Measurements from ENCODE around the gene CXCL9. TPM values are rescaled to one million over a fixed set of nuclear protein-coding genes. Genes with fewer than 3 reads are reported as not detected.

CXCL9 gene
- polyA plus RNA-seq, 1 donor (not counting 4 experiments of a cell fraction or from before 2014, with no cell fraction given) = 0.04 TPM

GRCh38 chr4:76023389-76023788, 16.1 kb upstream of the CXCL9 start, which contains the start of gene CXCL10:
Gene CXCL10 (minus strand): TSS chr4:76023497. CDS start chr4:76023431, 66 bp downstream.
- FAIRE-seq (no peak), DNase-seq (ENCODE audit: low read depth, low spot score) (no peak)
- no peak within 1 kb of the TSS for H3K27ac ChIP-seq (ENCODE audit: control insufficient read depth, insufficient read depth, low read length)
- dilution Hi-C loops (cut with MboI; ENCODE audit: extremely low pct_ligation_motif_present, low sequenced_read_pairs) = no loop called here
- H2AFZ ChIP-seq (ENCODE audit: control insufficient read depth, low read length) = no peak within 1 kb of the TSS
- no peak for TF ChIP-seq EZH2 (IDR thresholded peaks at IDR 0.05; ENCODE audit: low read length)
- no peak for TF ChIP-seq CTCF (optimal IDR thresholded peaks at IDR 0.05 in 1 of 3, IDR thresholded peaks at IDR 0.05 in 1 of 3, conservative IDR thresholded peaks at IDR 0.05 in 1 of 3; ENCODE audit: extremely low read depth in 1 of 3, insufficient read depth in 2 of 3, low read length in 3 of 3)
- no peaks in the 10 kb centered on the region for H3K9me3 ChIP-seq (ENCODE audit: control insufficient read depth, low read depth, low read length)
- H3K27me3 ChIP-seq (ENCODE audit: control insufficient read depth, extremely low read depth, insufficient read depth, low read length) = no peaks in the 10 kb centered on the region
- no peaks in the 10 kb centered on the region for H3K36me3 ChIP-seq (ENCODE audit: control insufficient read depth in 2 of 2, extremely low read depth in 1 of 2, insufficient read depth in 2 of 2, low read length in 2 of 2)
- no peak within 1 kb of the TSS for H3K9ac ChIP-seq (ENCODE audit: control insufficient read depth, extremely low read depth, insufficient read depth, low read length)
- H3K9me1 ChIP-seq (ENCODE audit: control insufficient read depth, extremely low read depth, insufficient read depth, low read length) = no peaks in the 10 kb centered on the region
- H3K4me1 ChIP-seq (ENCODE audit: control insufficient read depth, extremely low read depth, insufficient read depth, low read length) = peaks cover 3% of the 10 kb centered on the region
- no peak within 1 kb of the TSS for H3K4me2 ChIP-seq (ENCODE audit: control insufficient read depth, extremely low read depth, insufficient read depth, low read depth, low read length)
- no peaks in the 10 kb centered on the region for H3K79me2 ChIP-seq (ENCODE audit: control insufficient read depth, insufficient read depth, low read length)
- H4K20me1 ChIP-seq (ENCODE audit: control insufficient read depth, extremely low read depth, insufficient read depth, low read length) = no peaks in the 10 kb centered on the region
- no peak within 1 kb of the TSS for H3K4me3 ChIP-seq (ENCODE audit: control insufficient read depth in 2 of 3, extremely low read depth in 1 of 3, insufficient read depth in 2 of 3, low read depth in 1 of 3, low read length in 3 of 3)

GRCh38 chr4:76022677-76023076, 15.4 kb upstream of the CXCL9 start:
- H3K4me1 ChIP-seq (ENCODE audit: control insufficient read depth, extremely low read depth, insufficient read depth, low read length) = no peaks in the 10 kb centered on the region
- TF ChIP-seq EZH2 (IDR thresholded peaks at IDR 0.05; ENCODE audit: low read length) = no peak
- no peak for TF ChIP-seq CTCF (optimal IDR thresholded peaks at IDR 0.05 in 1 of 3, IDR thresholded peaks at IDR 0.05 in 1 of 3, conservative IDR thresholded peaks at IDR 0.05 in 1 of 3; ENCODE audit: extremely low read depth in 1 of 3, insufficient read depth in 2 of 3, low read length in 3 of 3)
- no peaks in the 10 kb centered on the region for H3K36me3 ChIP-seq (ENCODE audit: control insufficient read depth in 2 of 2, extremely low read depth in 1 of 2, insufficient read depth in 2 of 2, low read length in 2 of 2)
- no peaks in the 10 kb centered on the region for H3K9me1 ChIP-seq (ENCODE audit: control insufficient read depth, extremely low read depth, insufficient read depth, low read length)
- H3K27ac ChIP-seq (ENCODE audit: control insufficient read depth, insufficient read depth, low read length) = no peak overlapping the region
- H3K9me3 ChIP-seq (ENCODE audit: control insufficient read depth, low read depth, low read length) = no peaks in the 10 kb centered on the region
- H4K20me1 ChIP-seq (ENCODE audit: control insufficient read depth, extremely low read depth, insufficient read depth, low read length) = no peaks in the 10 kb centered on the region
- no peak overlapping the region for H3K9ac ChIP-seq (ENCODE audit: control insufficient read depth, extremely low read depth, insufficient read depth, low read length)
- H3K27me3 ChIP-seq (ENCODE audit: control insufficient read depth, extremely low read depth, insufficient read depth, low read length) = no peaks in the 10 kb centered on the region
- dilution Hi-C loops (cut with MboI; ENCODE audit: extremely low pct_ligation_motif_present, low sequenced_read_pairs) = no loop called here
- H3K79me2 ChIP-seq (ENCODE audit: control insufficient read depth, insufficient read depth, low read length) = no peaks in the 10 kb centered on the region
- FAIRE-seq (no peak), DNase-seq (ENCODE audit: low read depth, low spot score) (no peak)
- no peak overlapping the region for H3K4me2 ChIP-seq (ENCODE audit: control insufficient read depth, extremely low read depth, insufficient read depth, low read depth, low read length)
- H2AFZ ChIP-seq (ENCODE audit: control insufficient read depth, low read length) = no peak overlapping the region
- H3K4me3 ChIP-seq (ENCODE audit: control insufficient read depth in 2 of 3, extremely low read depth in 1 of 3, insufficient read depth in 2 of 3, low read depth in 1 of 3, low read length in 3 of 3) = no peak overlapping the region
